Astrocyte of the cerebellum (primary cell): ENCODE results near the gene POLD2.
"Not testable (repeated sequence)": the region's sequence is repeated elsewhere in the genome, so short reads cannot be mapped to it uniquely, and the experiment has no call there.

ENCODE experiments used
- DNase-seq: peaks from one replicate; pipeline ENCODE4 v3.0.0-alpha.2; 2011; ENCODE audit warnings: low read depth
- H3K4me3 ChIP-seq: 2 replicates; pipeline ENCODE4 v1.5.1; 2011; ENCODE audit warnings: mild to moderate bottlenecking, low read depth, low read length, moderate library complexity
- CTCF ChIP-seq: IDR thresholded peaks from 2 replicates; pipeline ENCODE4 v1.5.1; 2012; ENCODE audit warnings: low read length, low read depth, moderate library complexity, mild to moderate bottlenecking; ENCODE audit errors: missing control alignments
- in situ Hi-C: cut with HindIII; loops from 2 replicates; pipeline ENCODE4 v1.10.0; 2017; ENCODE audit warnings: low sequenced_read_pairs

The POLD2 gene

DNA sequence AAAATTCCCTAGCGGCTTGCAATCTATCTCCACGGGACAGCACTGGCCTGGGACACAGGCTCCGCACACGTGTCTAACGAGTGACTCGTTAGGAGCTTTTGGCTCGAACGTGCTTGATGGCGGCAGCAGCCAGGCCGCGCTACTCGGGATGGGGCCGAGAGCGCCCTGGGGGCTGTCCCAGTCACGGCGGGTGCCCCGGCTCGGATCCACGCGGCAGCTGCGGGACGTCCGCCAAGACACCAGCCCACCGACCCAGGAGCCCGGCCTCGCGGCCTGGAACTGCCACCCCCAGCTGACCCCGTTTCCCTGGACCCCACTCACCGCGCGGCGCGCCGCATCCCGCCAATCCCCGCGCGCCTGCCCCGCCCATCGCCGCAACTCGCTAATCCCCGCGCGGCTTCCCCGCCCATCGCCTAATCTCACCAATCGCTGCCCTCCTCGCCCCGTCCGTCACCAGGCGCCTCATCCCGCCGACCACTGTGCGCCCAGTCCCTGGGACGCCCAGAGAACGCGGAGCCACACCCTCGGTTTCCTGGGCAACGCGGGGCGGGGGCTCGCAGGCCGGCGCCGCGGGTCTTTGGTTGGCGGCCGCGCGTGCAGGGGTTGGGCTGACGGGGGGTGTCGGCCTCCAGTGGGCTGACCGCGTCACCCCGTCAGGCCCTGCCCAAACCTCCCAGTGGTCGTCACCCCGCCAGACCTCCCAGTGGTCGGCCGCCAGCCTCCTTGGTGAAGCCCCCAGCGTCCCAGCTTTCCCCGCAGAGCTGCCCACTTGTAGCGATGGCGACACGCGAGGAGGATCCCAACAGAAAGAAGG, at the start of gene POLD2:
Gene POLD2 (minus strand): TSS at position 359 of the 814 bp plus-strand sequence. CDS start 1,495 bp downstream, outside the sequence.
- peak within 1 kb of the TSS; percentile 67 for H3K4me3 ChIP-seq
- peak; percentile 87 for DNase-seq
- no peak for TF ChIP-seq CTCF
- in situ Hi-C loops, result no loop called here

DNA sequence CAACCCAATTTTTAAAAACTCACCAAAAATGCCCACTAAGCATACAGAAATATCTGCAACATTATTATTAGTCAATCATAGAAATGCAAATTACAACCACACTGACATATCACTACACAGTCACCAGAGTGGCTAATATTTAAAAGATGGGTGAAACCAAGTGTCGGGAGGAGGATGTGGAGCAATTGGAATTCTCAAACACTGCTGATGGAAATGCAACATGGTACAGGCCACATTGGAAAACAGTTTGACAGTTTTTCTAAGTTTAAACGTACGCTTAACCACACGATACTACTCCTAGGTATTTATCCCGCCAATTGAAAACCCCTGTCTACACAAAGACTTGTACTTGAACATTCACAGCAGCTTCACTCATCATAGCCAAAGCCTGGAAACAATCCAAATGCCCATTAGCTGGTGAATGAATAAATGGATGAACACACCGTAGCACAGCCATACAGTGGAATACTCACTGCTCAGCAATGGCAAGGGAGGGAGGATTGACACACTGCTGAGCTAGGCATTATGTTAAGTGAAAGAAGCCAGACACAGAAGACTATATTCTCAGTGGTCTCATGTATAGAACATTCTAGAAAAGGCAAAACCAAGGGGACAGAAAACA, 49.6 kb upstream of the POLD2 start:
- TF ChIP-seq CTCF, result no peak
- DNase-seq, result no peak
- in situ Hi-C loops, result no loop called here
- H3K4me3 ChIP-seq, result no peak overlapping the region

DNA sequence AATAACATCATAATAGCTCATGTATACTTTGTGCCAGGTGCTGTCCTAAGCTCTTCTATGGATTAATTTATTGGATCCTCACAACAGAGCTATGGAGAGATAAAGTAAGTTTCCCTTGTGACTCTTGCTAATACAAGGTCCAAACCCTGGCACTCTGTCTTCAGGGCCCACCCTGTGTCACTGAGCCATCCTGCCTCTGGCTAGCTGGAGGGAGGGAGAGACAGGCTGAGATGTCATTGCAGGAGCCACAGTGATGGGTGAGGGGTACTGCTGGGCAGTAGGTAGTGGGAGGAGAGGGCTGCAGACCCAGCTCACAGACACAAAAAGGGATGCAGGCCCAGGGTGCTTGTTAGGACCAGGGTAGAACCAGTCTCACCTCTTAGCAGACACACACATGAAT, 49.0 kb upstream of the POLD2 start:
- in situ Hi-C loops, result no loop called here
- no peak for TF ChIP-seq CTCF
- H3K4me3 ChIP-seq, result no peak overlapping the region
- no peak for DNase-seq

GRCh38 chr7:44171901-44172300, 48.6 kb upstream of the POLD2 start:
- in situ Hi-C loops, H3K4me3 ChIP-seq, DNase-seq: not testable (repeated sequence)

DNA sequence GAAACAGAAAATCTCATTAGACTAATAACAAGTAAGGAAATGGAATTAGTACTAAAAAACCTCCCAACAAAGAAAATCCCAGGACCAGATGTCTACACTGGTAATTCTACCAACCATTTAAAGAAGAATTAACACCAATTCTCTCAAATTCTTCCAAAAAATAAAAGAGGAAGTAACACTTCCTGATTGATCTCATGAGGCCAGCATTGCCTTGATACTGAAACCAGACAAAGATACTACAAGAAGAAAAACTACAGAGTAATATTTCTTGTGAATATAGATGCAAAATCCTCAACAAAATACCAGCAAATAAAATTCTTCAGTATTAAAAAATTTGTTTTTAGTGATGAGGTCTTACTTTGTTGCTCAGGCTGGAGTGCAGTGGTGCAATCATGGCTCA, 44.6 kb upstream of the POLD2 start:
- in situ Hi-C loops, result no loop called here
- no peak overlapping the region for H3K4me3 ChIP-seq
- DNase-seq, result no peak
- no peak for TF ChIP-seq CTCF

DNA sequence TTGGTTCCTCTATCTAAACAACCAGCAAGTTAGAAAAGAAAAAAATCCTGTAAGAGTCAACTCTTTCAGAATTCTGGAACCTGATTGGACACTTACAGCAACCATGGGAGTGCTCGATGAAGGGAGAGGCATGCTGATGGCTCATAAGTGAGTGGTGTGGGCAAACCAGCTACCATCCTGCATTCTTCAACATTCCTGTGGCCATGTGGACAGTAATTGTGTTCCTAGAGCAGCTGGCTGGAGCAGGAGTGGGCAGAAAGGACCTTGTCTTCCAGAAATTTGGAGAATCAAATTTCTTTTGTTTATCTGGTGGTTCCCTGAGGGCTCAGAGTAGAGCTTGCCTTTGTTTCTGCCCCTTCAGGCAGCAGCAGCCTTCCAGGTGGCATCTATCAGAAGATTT, 40.2 kb upstream of the POLD2 start:
- TF ChIP-seq CTCF, result no peak
- in situ Hi-C loops, result no loop called here
- H3K4me3 ChIP-seq, result no peak overlapping the region
- DNase-seq, result peak; percentile 81

DNA sequence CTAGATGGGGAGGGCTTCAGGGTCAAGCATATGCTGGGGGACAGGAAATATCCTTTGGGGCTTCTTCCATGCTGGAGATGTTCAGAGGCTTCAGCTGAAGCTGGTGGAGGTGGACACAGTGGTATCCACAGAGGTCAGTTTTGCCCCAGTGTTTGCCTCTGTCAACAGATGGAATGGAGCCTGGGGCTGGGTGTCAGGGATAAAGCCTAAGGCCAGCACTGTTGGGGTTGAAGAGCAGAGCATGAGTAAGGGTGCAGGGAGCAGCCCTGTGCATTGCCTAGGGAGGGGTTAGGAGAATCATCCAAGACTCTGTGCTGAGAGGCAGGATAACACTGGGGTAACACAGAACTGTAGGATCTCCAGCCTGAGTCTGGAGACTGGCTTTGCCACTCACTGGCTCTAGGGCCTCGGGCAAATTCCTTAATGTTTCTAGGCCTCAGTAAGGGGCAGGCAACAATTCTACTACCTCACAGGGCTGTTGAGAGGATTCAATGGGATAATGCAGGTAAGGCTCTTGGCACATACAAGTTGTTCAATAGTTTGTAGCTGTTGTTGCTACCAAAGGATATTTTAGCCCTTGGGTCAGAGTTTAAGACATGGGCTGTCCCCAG, 39.5 kb upstream of the POLD2 start:
- TF ChIP-seq CTCF, result no peak
- H3K4me3 ChIP-seq, result no peak overlapping the region
- in situ Hi-C loops, result no loop called here
- DNase-seq, result no peak
